HEK293 (cell line): ENCODE data around the gene FAM181A.
A peak's percentile ranks its signal among the peaks of the same experiment; 100 is the strongest.

Experiments used
- CTCF ChIA-PET: fragments of 350-600 bp; formaldehyde crosslinking; extraction: SDS; loops from one replicate; lab custom pipeline; 2021; ENCODE audit warnings: antibody characterized with exemption; lab: Yijun Ruan, JAX
- POLR2A ChIA-PET: fragments of 300-600 bp; formaldehyde crosslinking; extraction: SDS; loops from one replicate; lab custom pipeline; 2020; ENCODE audit warnings: antibody characterized with exemption, inconsistent platforms; lab: Yijun Ruan, JAX
- H3K27ac ChIP-seq: fragments of 200-500 bp; sonication (Bioruptor generic); 2 replicates; pipeline ENCODE4 v1.5.1; 2014; ENCODE audit warnings: low read depth, low read length, control low read depth, inconsistent platforms; ENCODE audit errors: extremely low read depth
- H3K36me3 ChIP-seq, 2 experiments: fragments of 200-500 bp in 1 of 2; sonication (Bioruptor generic) in 1 of 2; 1 replicate in 1 of 2; 2 replicates in 1 of 2; pipeline ENCODE4 v1.5.1; 2014 to 2017; ENCODE audit warnings: inconsistent platforms in 2 of 2, low read length in 2 of 2; ENCODE audit not compliant: control insufficient read depth in 2 of 2, insufficient read depth in 1 of 2
- H3K4me1 ChIP-seq: fragments of 200-500 bp; sonication (Bioruptor generic); 2 replicates; pipeline ENCODE4 v1.5.1; 2014; ENCODE audit warnings: mild to moderate bottlenecking, low read length, inconsistent platforms; ENCODE audit not compliant: control insufficient read depth, insufficient read depth
- H3K4me3 ChIP-seq: 2 replicates; pipeline ENCODE4 v1.5.1; 2011; ENCODE audit warnings: low read depth, mild to moderate bottlenecking, control low read depth, low read length, moderate library complexity
- H3K9me3 ChIP-seq: fragments of 200-500 bp; sonication (Bioruptor generic); 2 replicates; pipeline ENCODE4 v1.5.1; 2014; ENCODE audit warnings: low read depth, low read length, inconsistent platforms; ENCODE audit not compliant: control insufficient read depth, insufficient read depth
- GLIS1 ChIP-seq: fragments of 450-650 bp; formaldehyde crosslinking; IDR thresholded peaks from 2 replicates; pipeline ENCODE4 v1.5.1; 2016; ENCODE audit warnings: missing biosample characterization, missing genetic modification characterization
- GLIS2 ChIP-seq: fragments of 450-650 bp; formaldehyde crosslinking; IDR thresholded peaks from 2 replicates; pipeline ENCODE4 v1.5.1; 2016; ENCODE audit warnings: missing biosample characterization, missing genetic modification characterization
- HOXD13 ChIP-seq: sonication (generic); formaldehyde crosslinking; IDR thresholded peaks from 2 replicates; pipeline ENCODE4 v1.8.0; 2022; ENCODE audit warnings: missing genetic modification reagents, borderline replicate concordance
- KLF1 ChIP-seq: fragments of 450-650 bp; formaldehyde crosslinking; IDR thresholded peaks from 2 replicates; pipeline ENCODE4 v1.5.1; 2016; ENCODE audit warnings: missing biosample characterization, missing genetic modification characterization
- KLF10 ChIP-seq: fragments of 450-650 bp; IDR thresholded peaks from 2 replicates; pipeline ENCODE4 v1.5.1; 2018; ENCODE audit warnings: missing biosample characterization, mild to moderate bottlenecking, missing genetic modification characterization
- KLF16 ChIP-seq: fragments of 450-650 bp; formaldehyde crosslinking; IDR thresholded peaks from 2 replicates; pipeline ENCODE4 v1.5.1; 2017; ENCODE audit warnings: missing biosample characterization, missing genetic modification characterization
- KLF17 ChIP-seq: fragments of 450-650 bp; formaldehyde crosslinking; IDR thresholded peaks from 2 replicates; pipeline ENCODE4 v1.5.1; 2016; ENCODE audit warnings: missing biosample characterization, missing genetic modification characterization
- OVOL3 ChIP-seq: fragments of 450-650 bp; formaldehyde crosslinking; IDR thresholded peaks from 2 replicates; pipeline ENCODE4 v1.5.1; 2016; ENCODE audit warnings: missing biosample characterization, missing genetic modification characterization
- RBAK ChIP-seq: fragments of 450-650 bp; formaldehyde crosslinking; IDR thresholded peaks from 2 replicates; pipeline ENCODE4 v1.5.1; 2016; ENCODE audit warnings: missing biosample characterization, missing genetic modification characterization
- ZBTB17 ChIP-seq: fragments of 450-650 bp; formaldehyde crosslinking; IDR thresholded peaks from 2 replicates; pipeline ENCODE4 v1.5.1; 2016; ENCODE audit warnings: missing biosample characterization, missing genetic modification characterization
- ZIC2 ChIP-seq: fragments of 450-650 bp; formaldehyde crosslinking; IDR thresholded peaks from 2 replicates; pipeline ENCODE4 v1.5.1; 2016; ENCODE audit warnings: missing biosample characterization, missing genetic modification characterization
- ZNF10 ChIP-seq: fragments of 450-650 bp; formaldehyde crosslinking; IDR thresholded peaks from 2 replicates; pipeline ENCODE4 v1.5.1; 2017; ENCODE audit warnings: missing biosample characterization, missing genetic modification characterization
- ZNF112 ChIP-seq: fragments of 450-650 bp; formaldehyde crosslinking; IDR thresholded peaks from 2 replicates; pipeline ENCODE4 v1.5.0; 2017; ENCODE audit warnings: missing biosample characterization, missing genetic modification characterization
- ZNF16 ChIP-seq: fragments of 450-650 bp; formaldehyde crosslinking; IDR thresholded peaks from 2 replicates; pipeline ENCODE4 v1.5.1; 2016; ENCODE audit warnings: low read depth, missing biosample characterization, missing genetic modification characterization
- ZNF202 ChIP-seq: fragments of 450-650 bp; formaldehyde crosslinking; IDR thresholded peaks from 2 replicates; pipeline ENCODE4 v1.5.1; 2016; ENCODE audit warnings: missing biosample characterization, missing genetic modification characterization, borderline replicate concordance
- ZNF280D ChIP-seq: fragments of 450-650 bp; formaldehyde crosslinking; IDR thresholded peaks from 2 replicates; pipeline ENCODE4 v1.5.1; 2016; ENCODE audit warnings: missing biosample characterization, missing genetic modification characterization
- ZNF423 ChIP-seq: fragments of 450-650 bp; formaldehyde crosslinking; IDR thresholded peaks from 2 replicates; pipeline ENCODE4 v1.5.1; 2016; ENCODE audit warnings: missing biosample characterization, missing genetic modification characterization
- ZNF596 ChIP-seq: fragments of 450-650 bp; IDR thresholded peaks from 2 replicates; pipeline ENCODE4 v1.5.0; 2018; ENCODE audit warnings: missing biosample characterization, mild to moderate bottlenecking, missing genetic modification characterization, moderate library complexity
- ZNF610 ChIP-seq: fragments of 450-650 bp; formaldehyde crosslinking; IDR thresholded peaks from 2 replicates; pipeline ENCODE4 v1.5.1; 2016; ENCODE audit warnings: missing biosample characterization, missing genetic modification characterization, borderline replicate concordance
- ZNF658 ChIP-seq: fragments of 450-650 bp; formaldehyde crosslinking; IDR thresholded peaks from 2 replicates; pipeline ENCODE4; 2016; ENCODE audit warnings: missing biosample characterization, missing genetic modification characterization
- ZNF670 ChIP-seq: fragments of 450-650 bp; formaldehyde crosslinking; IDR thresholded peaks from 2 replicates; pipeline ENCODE4 v1.5.1; 2016; ENCODE audit warnings: missing biosample characterization, missing genetic modification characterization, low read depth
- ZNF677 ChIP-seq: fragments of 450-650 bp; IDR thresholded peaks from 2 replicates; pipeline ENCODE4 v1.5.0; 2018; ENCODE audit warnings: missing biosample characterization, mild to moderate bottlenecking, missing genetic modification characterization, moderate library complexity
- ZNF701 ChIP-seq: fragments of 450-650 bp; formaldehyde crosslinking; IDR thresholded peaks from 2 replicates; pipeline ENCODE4 v1.5.1; 2016; ENCODE audit warnings: missing biosample characterization, missing genetic modification characterization
- ZNF791 ChIP-seq: fragments of 450-650 bp; formaldehyde crosslinking; IDR thresholded peaks from 2 replicates; pipeline ENCODE4 v1.5.1; 2016; ENCODE audit warnings: missing biosample characterization, missing genetic modification characterization
- ZSCAN30 ChIP-seq: fragments of 450-650 bp; IDR thresholded peaks from 2 replicates; pipeline ENCODE4 v1.5.1; 2018; ENCODE audit warnings: missing biosample characterization, mild to moderate bottlenecking, missing genetic modification characterization, moderate library complexity
- TF ChIP-seq, protein P1 (sequence below): fragments of 450-650 bp; formaldehyde crosslinking; IDR thresholded peaks from 2 replicates; pipeline ENCODE4 v1.5.1; 2016; ENCODE audit warnings: missing biosample characterization, missing genetic modification characterization
- TF ChIP-seq, protein P2 (sequence below): fragments of 450-650 bp; formaldehyde crosslinking; IDR thresholded peaks from 2 replicates; pipeline ENCODE4 v1.5.1; 2016; ENCODE audit warnings: missing biosample characterization, missing genetic modification characterization

FAM181A gene

GRCh38 chr14:93889739-93890483 lies 37.2 kb upstream of the FAM181A start (continued):
- no peak for TF ChIP-seq ZNF280D
- no peak for TF ChIP-seq ZNF10
- no peak for TF ChIP-seq ZNF202 (tag by site-specific recombination)
- no peak for TF ChIP-seq ZNF16 (tag by site-specific recombination)

DNA sequence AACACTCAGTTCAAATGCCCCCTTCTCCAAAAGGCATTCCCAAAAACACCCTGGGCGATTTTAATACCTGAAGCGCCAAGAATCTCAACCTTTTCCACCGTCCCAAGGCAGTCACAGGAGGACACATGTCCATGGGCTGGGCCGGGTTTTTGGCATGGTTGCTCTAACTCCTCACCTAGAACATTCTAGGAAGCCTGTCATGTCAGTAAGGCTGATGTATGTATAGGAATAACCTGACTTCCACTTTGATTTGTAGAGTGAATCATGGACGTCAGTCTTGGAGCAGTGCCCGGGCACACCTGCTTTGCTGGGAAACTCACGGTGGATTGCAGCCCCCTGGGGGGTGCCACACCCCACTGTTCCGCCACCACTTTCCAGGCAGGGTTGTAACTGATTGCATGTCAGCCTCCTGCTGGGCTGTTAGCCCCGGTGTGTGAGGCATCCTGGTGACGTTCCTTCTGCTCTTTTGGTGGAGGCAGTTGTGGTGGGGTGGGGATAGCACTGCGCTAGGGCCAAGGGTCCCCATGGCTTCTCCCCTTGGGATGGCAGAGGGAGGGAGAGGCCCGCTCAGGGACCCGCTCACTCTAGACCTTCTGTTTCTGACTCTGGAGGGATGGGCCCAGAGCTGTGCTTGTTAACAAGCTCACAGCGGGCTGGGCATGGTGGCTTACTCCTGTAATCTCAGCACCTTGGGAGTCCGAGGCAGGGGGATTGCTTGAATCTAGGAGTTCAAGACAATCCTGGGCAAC lies 35.2 kb upstream of the FAM181A start:
- no peaks in the 10 kb centered on the region for H3K4me1 ChIP-seq
- H3K36me3 ChIP-seq: no peaks in the 10 kb centered on the region
- TF ChIP-seq ZNF610: no peak
- TF ChIP-seq KLF17 (tag by site-specific recombination): peak; percentile 95
- TF ChIP-seq ZNF10: no peak
- no peak for TF ChIP-seq ZNF658 (tag by site-specific recombination)
- 0 out of 2 replicates have a peak, but pooled peaks have one; percentile 35 for TF ChIP-seq KLF16
- TF ChIP-seq HOXD13 (CRISPR knock-in tag): no peak
- TF ChIP-seq ZNF112 (tag by site-specific recombination): no peak
- peak; percentile 58 for TF ChIP-seq ZNF423
- TF ChIP-seq ZNF677 (tag by site-specific recombination): no peak
- TF ChIP-seq ZNF670 (tag by site-specific recombination): no peak
- no peak for TF ChIP-seq KLF10
- TF ChIP-seq, protein P1, sequence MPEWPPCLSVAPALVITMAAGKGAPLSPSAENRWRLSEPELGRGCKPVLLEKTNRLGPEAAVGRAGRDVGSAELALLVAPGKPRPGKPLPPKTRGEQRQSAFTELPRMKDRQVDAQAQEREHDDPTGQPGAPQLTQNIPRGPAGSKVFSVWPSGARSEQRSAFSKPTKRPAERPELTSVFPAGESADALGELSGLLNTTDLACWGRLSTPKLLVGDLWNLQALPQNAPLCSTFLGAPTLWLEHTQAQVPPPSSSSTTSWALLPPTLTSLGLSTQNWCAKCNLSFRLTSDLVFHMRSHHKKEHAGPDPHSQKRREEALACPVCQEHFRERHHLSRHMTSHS (tag by site-specific recombination): no peak
- no peak for TF ChIP-seq ZNF280D
- no peak for TF ChIP-seq ZBTB17 (tag by site-specific recombination)
- TF ChIP-seq ZIC2 (tag by site-specific recombination): peak; percentile 99
- TF ChIP-seq ZNF791 (tag by site-specific recombination): no peak
- no peak for TF ChIP-seq RBAK
- TF ChIP-seq OVOL3 (tag by site-specific recombination): no peak
- TF ChIP-seq ZNF596 (tag by site-specific recombination): no peak
- 0 out of 2 replicates have a peak, but pooled peaks have one; percentile 15 for TF ChIP-seq GLIS2 (tag by site-specific recombination)
- peak; percentile 83 for TF ChIP-seq KLF1 (tag by site-specific recombination)
- no peak for TF ChIP-seq ZSCAN30 (tag by site-specific recombination)
- TF ChIP-seq, protein P2, sequence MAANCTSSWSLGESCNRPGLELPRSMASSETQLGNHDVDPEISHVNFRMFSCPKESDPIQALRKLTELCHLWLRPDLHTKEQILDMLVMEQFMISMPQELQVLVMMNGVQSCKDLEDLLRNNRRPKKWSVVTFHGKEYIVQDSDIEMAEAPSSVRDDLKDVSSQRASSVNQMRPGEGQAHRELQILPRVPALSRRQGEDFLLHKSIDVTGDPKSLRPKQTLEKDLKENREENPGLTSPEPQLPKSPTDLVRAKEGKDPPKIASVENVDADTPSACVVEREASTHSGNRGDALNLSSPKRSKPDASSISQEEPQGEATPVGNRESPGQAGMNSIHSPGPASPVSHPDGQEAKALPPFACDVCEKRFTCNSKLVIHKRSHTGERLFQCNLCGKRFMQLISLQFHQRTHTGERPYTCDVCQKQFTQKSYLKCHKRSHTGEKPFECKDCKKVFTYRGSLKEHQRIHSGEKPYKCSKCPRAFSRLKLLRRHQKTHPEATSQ (tag by site-specific recombination): no peak
- TF ChIP-seq GLIS1 (tag by site-specific recombination): peak; percentile 98
- no peak for TF ChIP-seq ZNF701 (tag by site-specific recombination)
- TF ChIP-seq, all 188 proteins: peak for 7
- POLR2A ChIA-PET: no interaction called here
- no peak overlapping the region for H3K27ac ChIP-seq
- no peak overlapping the region for H3K4me3 ChIP-seq
- H3K9me3 ChIP-seq: no peaks in the 10 kb centered on the region
- CTCF ChIA-PET: interaction anchor here (0.6 to 1.9 kb wide), 8 partner anchors 15 to 237 kb away, joined by 3 to 6 read pairs (median 3); no protein-coding TSS in a partner anchor
